Transverse colon (tissue), 4 donors: ENCODE measurements around the gene ZNF652.

Experiments
- EP300 ChIP-seq: sonication (generic); formaldehyde crosslinking; IDR thresholded peaks from one replicate; pipeline ENCODE4 v1.6.1; 2017; ENCODE audit warnings: antibody characterized with exemption, low read depth
- POLR2A ChIP-seq: fragments of 450-650 bp; IDR thresholded peaks from one replicate; pipeline ENCODE4 v1.6.1; 2016; ENCODE audit warnings: antibody characterized with exemption, mild to moderate bottlenecking, moderate library complexity
- POLR2AphosphoS5 ChIP-seq, 3 donors: sonication (generic); formaldehyde crosslinking; IDR thresholded peaks; one replicate each; pipeline ENCODE4 v1.6.1; 2016; ENCODE audit warnings: antibody characterized with exemption in 3 of 3
- TF ChIP-seq, protein P1 (sequence below), 5 experiments: fragments of 200-600 bp in 3 of 5; fragments of 450-650 bp in 2 of 5; sonication (generic) in 3 of 5; IDR thresholded peaks; 1 replicate in 2 of 5; 2 replicates in 3 of 5; pipeline ENCODE4 v1.5.1; 2016 to 2017; ENCODE audit warnings: antibody characterized with exemption in 5 of 5, inconsistent platforms in 3 of 5, mild to moderate bottlenecking in 2 of 5, moderate library complexity in 1 of 5

DNA sequence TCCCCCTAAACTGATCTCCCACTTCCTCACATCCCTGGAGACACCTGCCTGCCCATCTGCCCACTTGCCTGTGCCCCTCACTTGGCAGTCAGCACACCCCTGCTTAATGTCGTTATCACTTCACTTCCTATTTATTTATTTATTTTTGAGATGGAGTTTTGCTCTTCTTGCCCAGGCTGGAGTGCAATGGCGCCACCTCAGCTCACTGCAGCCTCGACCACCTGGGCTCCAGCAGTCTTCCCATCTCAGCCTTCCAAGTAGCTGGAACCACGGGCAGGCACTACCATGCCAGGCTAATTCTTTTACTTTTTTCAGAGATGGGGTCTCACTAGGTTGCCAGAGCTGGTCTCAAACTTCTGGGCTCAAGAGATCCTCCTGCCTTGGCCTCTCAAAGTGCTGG, 108.0 kb downstream of the ZNF652 start:
- TF ChIP-seq EP300 (no peak), POLR2AphosphoS5 (IDR thresholded peaks at IDR 0.05) (no peak), POLR2A (no peak)
- TF ChIP-seq, protein P1, sequence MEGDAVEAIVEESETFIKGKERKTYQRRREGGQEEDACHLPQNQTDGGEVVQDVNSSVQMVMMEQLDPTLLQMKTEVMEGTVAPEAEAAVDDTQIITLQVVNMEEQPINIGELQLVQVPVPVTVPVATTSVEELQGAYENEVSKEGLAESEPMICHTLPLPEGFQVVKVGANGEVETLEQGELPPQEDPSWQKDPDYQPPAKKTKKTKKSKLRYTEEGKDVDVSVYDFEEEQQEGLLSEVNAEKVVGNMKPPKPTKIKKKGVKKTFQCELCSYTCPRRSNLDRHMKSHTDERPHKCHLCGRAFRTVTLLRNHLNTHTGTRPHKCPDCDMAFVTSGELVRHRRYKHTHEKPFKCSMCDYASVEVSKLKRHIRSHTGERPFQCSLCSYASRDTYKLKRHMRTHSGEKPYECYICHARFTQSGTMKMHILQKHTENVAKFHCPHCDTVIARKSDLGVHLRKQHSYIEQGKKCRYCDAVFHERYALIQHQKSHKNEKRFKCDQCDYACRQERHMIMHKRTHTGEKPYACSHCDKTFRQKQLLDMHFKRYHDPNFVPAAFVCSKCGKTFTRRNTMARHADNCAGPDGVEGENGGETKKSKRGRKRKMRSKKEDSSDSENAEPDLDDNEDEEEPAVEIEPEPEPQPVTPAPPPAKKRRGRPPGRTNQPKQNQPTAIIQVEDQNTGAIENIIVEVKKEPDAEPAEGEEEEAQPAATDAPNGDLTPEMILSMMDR (IDR thresholded peaks at IDR 0.05): no peak
